Measurements from ENCODE around the gene TPR.

- TF ChIP-seq CTCF (IDR thresholded peaks at IDR 0.05) (peak; percentile 77 to 90 (median 89)), POLR2A (IDR thresholded peaks at IDR 0.05) (peak; percentile 58 to 64), POLR2AphosphoS5 (IDR thresholded peaks at IDR 0.05) (peak; percentile 58)
These were observed at the start of gene TPR, which contains the start of gene ODR4 for GRCh38 chr1:186375152-186375928.

Measured in gastroesophageal sphincter (tissue), 3 donors.